ENCODE measurements around the gene R3HDM2.
"Not testable (repeated sequence)": the region's sequence is repeated elsewhere in the genome, so short reads cannot be mapped to it uniquely, and the experiment has no call there.

R3HDM2 gene

GRCh38 chr12:57452937-57453509, 22.2 kb upstream of the R3HDM2 start:
- DNase-seq: peak; percentile 63

- no peak for DNase-seq
Measured at GRCh38 chr12:57452181-57452936, 21.5 kb upstream of the R3HDM2 start.

GRCh38 chr12:57451233-57451778, 20.5 kb upstream of the R3HDM2 start:
- DNase-seq: no peak

- DNase-seq: no peak
Measured at GRCh38 chr12:57450057-57450456, 19.2 kb upstream of the R3HDM2 start.

- no peak for DNase-seq
Measured at GRCh38 chr12:57449375-57449774, 18.5 kb upstream of the R3HDM2 start.

GRCh38 chr12:57448669-57449068, 17.8 kb upstream of the R3HDM2 start:
- DNase-seq: no peak

- no peak for DNase-seq
Measured at GRCh38 chr12:57446292-57446960, 15.6 kb upstream of the R3HDM2 start.

- no peak for DNase-seq
Measured at GRCh38 chr12:57444744-57445143, 13.9 kb upstream of the R3HDM2 start.

GRCh38 chr12:57444337-57444736, 13.5 kb upstream of the R3HDM2 start:
- not testable (repeated sequence) for DNase-seq

GRCh38 chr12:57441846-57442427, 11.1 kb upstream of the R3HDM2 start:
- DNase-seq: no peak

GRCh38 chr12:57441393-57441792, 10.6 kb upstream of the R3HDM2 start:
- DNase-seq: not testable (repeated sequence)

- no peak for DNase-seq
Measured at GRCh38 chr12:57439762-57440266, 9.0 kb upstream of the R3HDM2 start.

GRCh38 chr12:57438400-57438799, 7.6 kb upstream of the R3HDM2 start:
- DNase-seq: no peak

- no peak for DNase-seq
Measured at GRCh38 chr12:57435293-57435692, 4.5 kb upstream of the R3HDM2 start.

- DNase-seq: no peak
Measured at GRCh38 chr12:57434517-57435223, 3.8 kb upstream of the R3HDM2 start, which contains the start of gene INHBC. Gene INHBC (plus strand): TSS chr12:57434784. CDS start chr12:57434887, 103 bp downstream.

- no peak for DNase-seq
Measured at GRCh38 chr12:57433370-57433769, 2.5 kb upstream of the R3HDM2 start.

- DNase-seq: peak; percentile 16
Measured at GRCh38 chr12:57431654-57432188, 878 bp upstream of the R3HDM2 start.

- DNase-seq: peak; percentile 62
Measured at GRCh38 chr12:57430112-57430930, 522 bp downstream of the R3HDM2 start.

- peak; percentile 31 for DNase-seq
Measured at GRCh38 chr12:57429473-57430111, 1.3 kb downstream of the R3HDM2 start.

GRCh38 chr12:57428965-57429364, 1.9 kb downstream of the R3HDM2 start:
- no peak for DNase-seq
